HG03521 (cell line): ENCODE data around the gene MYO16.
"Not testable (repeated sequence)": the region's sequence is repeated elsewhere in the genome, so short reads cannot be mapped to it uniquely, and the experiment has no call there.

ENCODE experiments used
- ATAC-seq: cut with Tn5 transposase; IDR thresholded peaks from one replicate; pipeline ENCODE4 v1.9.1; 2021; ENCODE audit warnings: mild to moderate bottlenecking, moderate library complexity; ENCODE audit not compliant: unreplicated experiment

Gene MYO16

DNA sequence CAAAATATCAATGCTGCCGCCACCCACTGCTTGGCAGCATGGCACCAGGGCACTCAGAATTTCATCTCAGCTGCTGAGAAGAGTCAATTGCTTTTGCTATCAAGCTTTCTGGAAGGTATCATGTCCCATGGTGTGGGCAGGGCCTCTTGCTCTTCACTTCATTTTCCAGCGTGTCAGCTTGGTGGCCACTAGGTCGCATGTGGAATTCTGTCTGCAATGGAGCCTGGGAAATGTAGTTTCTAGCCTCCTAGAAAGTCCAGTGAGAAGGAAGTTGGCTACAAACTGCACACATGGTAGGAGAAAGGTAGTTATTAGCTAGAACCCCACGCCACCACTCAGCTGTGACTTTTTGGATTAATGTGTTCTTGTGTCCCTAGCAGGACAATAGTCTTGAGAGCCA is 105.3 kb downstream of the MYO16 start:
- no peak for ATAC-seq

DNA sequence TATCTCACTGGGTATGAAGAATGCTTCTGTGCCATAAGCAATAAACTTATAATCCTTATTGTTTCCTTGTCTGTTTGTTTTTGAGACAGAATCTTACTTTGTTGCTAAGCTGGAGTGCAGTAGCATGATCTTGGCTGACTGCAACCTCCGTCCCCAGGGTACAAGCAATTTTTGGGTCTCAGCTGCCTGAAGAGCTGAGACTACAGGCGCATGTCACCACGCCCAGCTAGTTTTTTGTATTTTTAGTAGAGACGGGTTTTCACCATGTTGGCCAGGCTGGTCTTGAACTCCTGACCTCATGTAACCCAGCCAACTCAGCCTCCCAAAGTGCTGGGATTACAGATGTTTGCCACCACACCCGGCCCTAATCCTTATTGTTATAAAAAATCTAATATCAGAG is 112.5 kb downstream of the MYO16 start:
- no peak for ATAC-seq

DNA sequence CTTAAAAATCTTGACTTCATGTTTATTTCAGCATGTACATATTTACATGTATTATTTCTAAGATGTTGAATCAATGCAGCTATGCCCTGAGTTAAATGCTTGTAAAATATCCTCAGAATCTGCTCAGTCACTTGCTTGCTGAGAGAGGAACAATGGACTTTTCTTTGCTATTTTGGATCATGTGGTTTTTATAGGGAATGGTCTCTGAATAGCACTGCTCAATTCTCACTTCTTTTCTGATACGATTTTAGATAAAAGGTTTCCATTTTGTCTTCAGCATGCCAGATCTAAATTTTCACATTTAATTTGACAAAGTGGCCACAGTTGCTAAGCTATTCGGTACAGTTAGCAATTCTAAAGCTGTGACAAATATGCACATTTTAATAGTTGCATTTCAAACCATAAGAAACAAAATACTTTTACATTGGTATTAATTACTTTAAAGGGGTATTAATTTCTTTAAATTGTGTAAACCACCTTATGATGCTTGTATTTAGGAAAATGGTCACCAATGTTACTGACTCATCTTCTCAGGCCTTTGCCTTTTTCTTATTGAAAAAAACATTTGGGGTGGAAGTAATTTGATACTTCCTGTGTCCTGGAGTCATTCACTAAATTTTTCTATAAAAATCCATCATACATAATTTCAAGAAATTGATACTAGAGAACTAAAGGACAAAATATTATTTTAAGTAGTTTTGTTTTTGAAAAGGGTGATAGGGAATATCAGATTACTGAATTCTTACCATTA is 113.5 kb downstream of the MYO16 start:
- no peak for ATAC-seq

DNA sequence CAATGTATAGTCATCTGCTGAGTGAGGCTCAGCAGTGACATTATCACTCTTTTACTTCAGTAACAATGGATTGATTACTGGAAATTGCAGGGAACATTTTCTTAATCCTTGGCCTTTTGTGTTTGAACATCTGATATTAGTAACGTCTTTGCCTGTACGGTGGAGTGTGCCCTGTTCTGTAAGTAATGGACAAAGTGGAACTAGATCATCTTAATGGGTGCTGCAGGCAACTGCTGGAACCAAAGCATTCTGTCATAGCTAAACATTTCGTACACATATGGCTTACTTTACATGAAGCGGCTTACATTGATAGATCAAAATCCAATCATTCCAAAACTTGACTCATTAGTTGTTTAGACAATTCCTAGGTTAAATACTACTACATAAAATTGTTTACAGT is 114.1 kb downstream of the MYO16 start:
- ATAC-seq = no peak

DNA sequence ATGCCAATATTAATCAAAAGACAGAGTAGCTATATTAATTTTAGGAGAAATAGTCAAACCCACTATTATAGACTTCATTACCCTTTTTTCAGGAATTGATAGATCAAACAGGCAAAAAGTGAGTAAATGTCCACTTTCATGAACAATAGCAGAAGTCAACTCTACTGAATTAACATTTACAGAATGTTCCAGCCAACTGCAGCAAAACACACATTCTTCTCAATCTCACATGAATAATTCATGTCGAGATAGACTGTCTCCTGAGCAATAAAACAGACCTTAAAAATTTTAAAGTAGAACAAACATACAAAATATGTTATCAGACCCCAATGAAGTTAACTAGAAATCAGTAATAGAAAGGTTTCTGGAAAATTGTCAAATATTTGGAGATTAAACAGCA is 118.4 kb downstream of the MYO16 start:
- ATAC-seq = no peak

DNA sequence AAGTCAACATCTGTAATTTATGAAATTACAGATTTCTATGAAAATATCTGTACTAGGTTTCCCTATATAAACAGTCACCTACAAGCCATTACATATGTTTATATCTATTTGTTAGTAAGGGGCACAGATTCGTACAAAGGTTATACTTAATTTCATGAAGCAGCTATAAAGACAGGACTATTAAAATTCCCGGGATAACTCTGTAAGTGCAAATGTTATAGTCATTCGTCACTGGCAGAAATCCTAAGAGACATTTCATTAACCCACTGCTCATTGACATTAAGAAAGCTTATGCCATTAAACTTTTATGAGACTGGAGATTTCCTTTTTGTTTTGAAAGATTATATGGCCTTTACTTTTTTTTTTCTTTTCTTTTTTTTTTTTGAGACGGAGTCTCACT is 122.9 kb downstream of the MYO16 start:
- ATAC-seq = no peak

DNA sequence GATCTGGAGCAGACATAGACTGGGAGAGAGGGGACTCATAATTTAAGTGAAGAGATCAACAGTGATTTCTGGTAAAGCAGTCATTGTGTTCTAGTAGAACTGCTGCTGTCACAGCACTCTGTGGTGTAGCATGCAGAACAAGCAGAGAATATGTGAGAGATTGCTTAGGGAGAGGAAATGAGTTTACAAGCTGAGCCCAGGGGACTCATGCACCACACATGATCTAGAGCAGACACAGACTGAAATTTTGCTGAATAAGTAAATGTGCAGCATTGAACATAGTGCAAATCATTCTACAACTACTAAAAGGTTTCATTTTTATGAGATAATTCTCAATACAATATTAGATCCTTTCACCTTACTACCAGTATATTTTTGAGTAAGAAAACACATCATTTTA is 125.7 kb downstream of the MYO16 start:
- no peak for ATAC-seq

DNA sequence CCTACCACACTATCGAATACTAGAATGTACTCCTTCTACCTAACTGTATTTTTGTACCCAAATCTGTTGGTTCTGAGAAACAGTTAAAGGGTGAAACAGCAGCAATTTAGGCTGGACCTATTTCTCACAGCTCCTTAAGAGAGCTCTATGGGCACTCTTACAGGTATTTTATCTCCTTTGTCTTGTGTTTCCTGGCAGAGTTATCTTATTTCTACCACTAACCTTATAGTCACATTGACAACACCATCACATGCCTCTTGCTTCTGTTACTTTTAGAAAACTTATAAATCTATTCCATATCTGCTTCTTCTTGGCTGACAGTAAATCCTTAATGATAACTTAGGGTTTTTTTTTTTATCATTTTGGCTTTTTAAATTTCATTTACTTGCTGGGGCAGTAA is 130.7 kb downstream of the MYO16 start:
- no peak for ATAC-seq

DNA sequence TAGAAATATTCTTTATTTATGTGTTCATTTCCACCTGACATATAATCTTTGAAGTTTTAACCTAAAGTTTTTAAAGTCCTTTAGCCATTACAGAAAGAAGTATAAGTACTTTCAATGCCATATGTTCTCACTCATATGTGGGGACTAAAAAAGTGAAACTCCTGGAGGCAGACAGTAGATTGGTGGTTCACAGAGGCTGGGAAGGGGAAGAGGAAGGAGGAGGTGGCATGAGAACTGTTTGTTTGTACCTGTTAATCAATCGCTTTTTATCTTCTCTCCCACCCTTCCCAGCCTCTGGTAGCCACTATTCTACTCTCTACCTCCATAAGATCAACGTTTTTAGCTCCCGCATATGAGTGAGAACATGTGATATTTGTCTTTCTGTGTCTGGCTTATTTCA is 131.1 kb downstream of the MYO16 start:
- ATAC-seq = no peak

DNA sequence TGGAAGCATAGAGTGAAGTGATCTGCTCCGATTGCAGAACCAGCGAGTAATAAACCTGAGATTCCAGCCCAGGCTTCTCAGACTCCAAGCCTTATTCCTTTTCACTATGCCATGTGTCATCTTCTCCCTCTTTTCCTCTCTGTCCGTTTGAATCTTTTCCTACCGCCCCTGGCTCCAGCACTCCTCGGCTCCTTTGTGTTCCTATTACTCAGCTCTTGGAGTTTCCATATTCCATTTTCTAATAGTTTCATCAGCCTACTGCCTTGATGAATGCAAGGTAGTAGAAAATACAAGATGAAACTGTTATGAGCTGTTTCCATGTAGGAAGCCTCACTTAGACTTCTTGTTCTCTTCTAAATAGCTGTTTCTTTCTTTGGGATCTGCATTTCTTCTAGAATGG is 138.6 kb downstream of the MYO16 start:
- ATAC-seq = no peak

DNA sequence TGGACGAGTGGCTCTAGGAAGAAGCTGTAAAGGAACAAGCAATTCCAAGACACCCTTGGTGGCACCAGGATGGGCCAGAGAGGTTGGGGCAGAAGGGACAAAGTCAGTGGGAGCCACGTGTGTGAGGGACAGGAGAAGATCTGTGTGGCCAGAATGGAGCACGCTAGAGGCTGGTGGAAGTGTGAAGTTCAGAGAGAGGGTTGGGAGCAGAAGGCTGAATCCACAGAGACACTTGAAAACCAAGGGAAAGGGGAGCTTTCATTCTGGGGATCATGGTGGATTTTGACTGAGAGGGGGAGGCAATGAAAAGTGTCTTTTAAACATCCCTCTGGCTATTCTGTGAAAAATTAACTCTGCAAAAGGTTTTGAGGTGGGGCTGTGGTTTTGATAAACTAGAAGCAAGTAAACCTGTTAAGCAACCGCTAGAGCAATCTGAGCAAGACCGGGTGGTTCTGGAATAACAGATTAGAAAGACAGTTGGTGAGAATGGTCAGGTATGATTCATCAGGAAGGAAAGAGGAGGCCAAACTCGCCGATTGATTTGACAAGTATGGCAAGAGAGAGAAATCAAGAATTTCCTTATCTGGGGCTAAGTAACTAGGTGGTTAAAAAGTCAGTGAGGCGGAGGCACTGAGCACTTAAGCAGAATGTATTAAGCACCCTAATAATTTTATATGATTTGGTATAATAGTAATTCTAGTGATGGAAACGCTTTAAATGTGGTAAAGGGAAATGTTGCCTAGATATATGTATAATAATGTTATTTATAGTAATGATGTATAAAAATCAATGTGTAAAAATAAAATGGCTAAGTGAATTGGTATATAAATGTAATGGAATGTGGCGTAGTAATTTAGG is 140.0 kb downstream of the MYO16 start:
- ATAC-seq = no peak

DNA sequence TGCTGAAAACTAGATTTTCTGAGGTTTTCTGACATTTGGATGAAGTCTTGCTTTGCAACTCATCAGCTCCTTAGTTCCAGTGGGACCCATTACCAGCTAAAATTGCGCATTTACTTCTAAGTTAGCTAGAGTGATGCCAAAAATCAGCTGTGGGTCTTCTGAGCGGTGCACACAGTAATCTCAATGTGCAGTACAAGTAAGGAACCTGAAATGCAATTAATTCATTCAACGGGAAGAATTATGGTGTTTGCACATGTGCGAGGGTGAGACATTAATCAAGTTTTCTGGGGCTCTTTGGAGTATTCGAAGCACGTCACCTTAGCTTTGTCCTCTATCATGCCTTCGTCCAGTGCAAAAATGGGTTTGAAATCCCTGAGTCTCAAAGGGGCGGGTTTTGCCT is 146.2 kb downstream of the MYO16 start:
- ATAC-seq = no peak

DNA sequence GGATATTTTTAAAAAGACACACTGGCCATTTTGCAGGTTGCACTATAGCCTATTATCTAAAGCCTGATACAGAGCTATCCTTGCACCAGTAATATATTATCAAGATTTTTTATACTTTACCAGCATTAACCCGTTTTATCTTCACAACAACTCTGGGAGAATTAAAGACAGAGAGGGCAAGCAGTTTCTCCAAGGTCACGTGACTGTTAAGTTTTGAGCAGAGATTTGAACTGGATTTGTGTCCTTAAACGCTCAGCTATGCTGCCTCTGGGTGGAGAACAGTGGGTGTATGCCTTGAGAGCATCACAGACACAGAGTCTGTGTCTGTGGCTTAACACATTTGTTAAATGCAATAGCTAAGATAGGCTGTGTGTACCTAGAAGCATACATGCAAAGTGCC is 147.2 kb downstream of the MYO16 start:
- ATAC-seq = no peak

DNA sequence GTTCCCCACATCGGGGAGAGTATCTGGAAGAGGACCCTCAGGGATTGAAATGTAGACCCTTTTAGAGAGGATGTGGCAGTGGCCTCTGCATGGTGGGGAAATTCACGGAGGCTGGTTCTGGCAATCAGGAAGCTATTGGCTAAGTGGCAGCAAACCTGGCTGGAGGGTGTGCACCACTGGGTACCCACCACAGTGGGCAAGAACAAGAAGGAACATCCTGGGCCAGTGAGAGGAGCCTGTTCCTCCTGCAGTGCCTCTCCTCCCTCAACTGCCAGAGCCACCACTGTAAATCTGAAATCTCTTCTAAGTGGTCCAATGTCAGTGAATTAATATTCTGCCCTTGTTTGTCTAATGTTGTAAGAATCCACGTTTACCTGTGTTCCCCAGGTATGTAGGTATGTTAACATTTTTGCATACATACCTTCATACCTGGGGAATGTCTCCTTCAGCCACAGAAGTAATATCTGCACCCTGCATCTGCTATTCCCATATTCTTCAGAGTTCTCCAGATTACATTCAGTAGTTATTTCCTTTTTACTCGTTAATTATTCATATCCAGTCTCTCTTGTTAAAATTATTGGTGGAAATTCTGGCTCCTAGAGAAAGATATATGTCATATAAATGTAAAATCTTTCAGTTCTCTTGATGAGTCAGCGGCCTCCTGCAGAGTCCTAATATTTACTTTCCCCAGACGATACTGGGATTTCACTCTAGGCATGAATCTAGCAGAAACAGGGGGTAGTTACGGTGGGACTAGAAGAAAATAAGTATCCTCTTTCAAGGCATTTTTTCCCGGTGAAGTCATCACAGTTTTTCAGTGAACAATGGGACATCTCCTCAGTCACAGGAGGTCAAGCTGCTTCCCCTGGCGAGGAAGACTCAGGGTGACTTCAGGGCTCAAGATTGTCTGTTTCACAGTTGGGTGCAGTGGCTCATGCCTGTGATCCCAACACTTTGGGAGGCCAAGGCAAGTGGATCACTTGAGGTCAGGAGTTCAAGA is 148.3 kb downstream of the MYO16 start:
- no peak for ATAC-seq

DNA sequence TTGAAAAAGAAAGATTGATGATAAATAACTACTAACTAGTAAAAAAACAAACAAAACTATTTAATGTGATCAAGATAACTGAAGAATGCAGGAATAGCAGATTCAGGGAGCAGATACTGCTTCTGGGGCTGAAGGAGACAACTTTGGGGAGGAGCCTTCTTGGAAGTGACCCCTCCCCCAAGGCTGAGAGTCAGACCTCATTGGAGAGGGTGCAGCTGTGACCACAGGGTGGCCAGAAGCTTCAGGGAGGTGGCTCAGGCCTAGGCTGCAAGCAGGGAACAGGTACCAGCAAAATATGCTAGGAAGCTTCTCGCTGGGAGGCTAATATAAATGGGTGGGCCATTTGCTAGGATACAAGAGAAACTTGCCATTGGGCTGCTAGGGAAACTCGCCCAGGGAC is 149.9 kb downstream of the MYO16 start:
- ATAC-seq = no peak

DNA sequence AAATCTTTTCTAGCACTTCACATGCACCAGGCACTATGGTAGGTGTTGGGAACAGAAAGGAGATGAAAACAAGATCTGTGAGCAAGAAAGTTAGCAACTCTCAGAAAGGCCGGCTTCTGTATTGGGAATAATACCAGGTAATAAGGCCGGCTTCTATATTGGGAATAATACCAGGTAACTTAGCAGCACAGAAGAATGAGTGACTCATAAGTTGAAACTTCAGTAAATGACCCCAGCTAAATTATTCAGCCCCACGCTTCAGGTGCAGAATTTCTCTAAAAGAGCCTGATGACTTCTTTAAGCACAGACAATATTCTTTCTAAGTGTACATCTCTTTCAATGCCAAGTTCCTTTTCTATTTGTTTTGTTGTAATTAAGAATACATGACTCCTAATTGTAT is 151.3 kb downstream of the MYO16 start:
- no peak for ATAC-seq

DNA sequence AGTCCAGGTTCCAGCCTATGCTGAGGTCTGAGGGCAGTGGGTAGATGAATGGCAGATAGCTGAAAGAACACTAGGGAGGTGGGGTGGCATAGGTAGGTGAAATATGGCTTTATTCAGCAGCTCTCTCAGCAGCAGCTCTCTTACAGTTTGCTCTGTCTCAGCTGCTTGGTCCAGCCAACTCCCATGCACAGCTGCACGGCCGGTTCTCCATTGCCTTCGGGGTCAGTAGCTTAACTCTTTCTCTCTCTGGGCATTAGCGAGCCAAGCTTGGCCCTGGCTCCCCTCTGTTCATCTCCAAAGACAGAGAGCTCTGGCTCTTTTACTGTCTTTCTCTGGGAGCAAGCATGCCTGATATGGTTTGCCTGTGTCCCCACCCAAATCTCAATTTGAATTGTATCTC is 151.9 kb downstream of the MYO16 start:
- no peak for ATAC-seq

DNA sequence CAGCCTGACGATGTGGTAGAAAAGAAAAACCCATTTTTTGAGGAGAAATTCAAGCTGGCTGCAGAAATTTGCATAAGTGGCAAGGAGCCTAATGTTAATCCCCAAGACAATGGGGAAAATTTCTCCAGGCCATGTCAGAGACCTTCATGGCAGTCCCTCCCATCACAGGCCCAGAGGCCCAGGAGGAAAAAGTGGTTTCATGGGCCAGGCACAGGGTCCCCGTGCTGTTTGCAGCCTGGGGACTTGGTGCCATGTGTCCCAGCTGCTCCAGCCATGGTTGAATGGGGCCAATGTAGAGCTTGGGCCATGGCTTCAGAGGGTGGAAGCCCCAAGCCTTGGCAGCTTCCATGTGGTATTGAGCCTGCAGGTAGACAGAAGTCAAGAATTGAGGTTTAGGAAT is 153.1 kb downstream of the MYO16 start:
- not testable (repeated sequence) for ATAC-seq

DNA sequence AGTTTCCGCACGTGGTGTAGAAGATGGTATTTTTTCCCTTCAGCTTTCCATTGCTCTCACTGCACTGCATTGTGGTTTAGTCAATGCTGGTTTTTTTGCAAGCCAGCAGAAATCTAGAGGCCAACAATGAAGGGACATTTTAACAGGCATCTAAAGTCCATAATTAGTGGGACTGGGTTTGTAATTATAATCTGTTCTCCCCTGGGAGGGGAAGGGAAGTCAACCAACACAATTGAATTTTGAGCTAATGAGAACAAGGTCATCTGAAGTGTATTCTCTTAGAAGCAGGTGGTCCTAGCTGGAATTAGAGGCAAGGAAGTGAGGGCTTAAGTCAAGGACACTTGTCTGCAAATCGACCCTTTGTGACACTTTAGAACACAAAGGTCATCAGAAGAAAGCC is 156.4 kb downstream of the MYO16 start:
- no peak for ATAC-seq

DNA sequence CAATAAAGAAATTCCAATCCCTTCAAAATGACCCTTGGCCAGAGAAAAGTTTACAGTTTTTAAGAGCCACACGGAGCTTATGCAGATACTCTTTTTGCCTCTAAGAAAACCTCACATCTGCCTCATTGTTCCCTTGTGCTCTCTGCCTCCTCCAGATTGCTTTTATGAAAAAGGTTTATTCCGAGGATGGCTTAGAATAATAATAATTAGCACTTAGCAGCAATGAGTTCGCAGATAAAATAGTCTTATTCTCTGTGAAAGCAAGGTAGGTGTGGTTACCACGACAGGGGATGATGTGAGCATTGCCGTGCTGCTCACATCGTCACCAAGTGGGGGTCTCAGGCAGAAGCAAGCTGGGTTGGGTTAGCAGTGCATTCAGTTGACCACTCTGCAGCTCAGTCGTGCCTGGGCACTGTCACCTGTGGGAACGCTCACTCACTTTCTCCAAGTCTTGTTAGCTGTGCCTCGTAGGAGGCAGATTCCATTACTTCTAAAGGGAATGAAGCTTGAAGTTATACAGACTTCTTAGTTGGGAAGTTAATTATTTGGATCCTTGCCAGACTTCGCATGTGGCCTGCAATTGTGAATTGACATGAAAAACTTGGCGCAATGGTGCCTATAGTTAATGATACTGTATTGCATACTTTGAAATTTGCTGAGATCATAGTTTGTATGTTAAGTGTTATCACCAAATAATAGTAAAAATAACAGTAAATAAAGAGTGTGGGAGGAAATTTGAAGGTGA is 157.2 kb downstream of the MYO16 start:
- no peak for ATAC-seq
